Liver (tissue), 9 donors: ENCODE data around the gene FBXO31. TPM values are rescaled to one million over a fixed set of nuclear protein-coding genes. Genes with fewer than 3 reads are reported as not detected.

Source experiments
- DNase-seq: peaks from one replicate; pipeline ENCODE4 v3.0.0-alpha.2; 2017; ENCODE audit warnings: low spot score
- H3K27ac ChIP-seq, 2 donors: one replicate each; pipeline ENCODE4 v1.7.0; 2013; ENCODE audit warnings: inconsistent platforms in 2 of 2, low read length in 2 of 2, control low read depth in 1 of 2, low read depth in 1 of 2, mild to moderate bottlenecking in 1 of 2
- H3K27me3 ChIP-seq, 4 donors: one replicate each; pipeline versions ENCODE4 v1.6.1 to v1.7.0; 2013; ENCODE audit warnings: low read length in 3 of 4, inconsistent platforms in 1 of 4, mild to moderate bottlenecking in 1 of 4, moderate library complexity in 1 of 4; ENCODE audit not compliant: control insufficient read depth in 4 of 4, insufficient read depth in 4 of 4
- H3K36me3 ChIP-seq, 4 donors: one replicate each; pipeline versions ENCODE4 v1.6.1 to v1.7.0; 2013; ENCODE audit warnings: low read length in 3 of 4, mild to moderate bottlenecking in 3 of 4, low read depth in 1 of 4, moderate library complexity in 1 of 4; ENCODE audit not compliant: control insufficient read depth in 4 of 4, insufficient read depth in 3 of 4
- H3K4me1 ChIP-seq, 4 donors: one replicate each; pipeline versions ENCODE4 v1.6.1 to v1.7.0; 2013; ENCODE audit warnings: low read length in 3 of 4, mild to moderate bottlenecking in 3 of 4, moderate library complexity in 1 of 4; ENCODE audit not compliant: control insufficient read depth in 4 of 4, insufficient read depth in 4 of 4
- H3K4me3 ChIP-seq, 3 donors: one replicate each; pipeline versions ENCODE4 v1.6.1 to v1.7.0; 2013; ENCODE audit warnings: low read length in 3 of 3, control low read depth in 1 of 3, low read depth in 1 of 3, mild to moderate bottlenecking in 1 of 3
- H3K9ac ChIP-seq, 2 donors: one replicate each; pipeline ENCODE4 v1.7.0; 2013; ENCODE audit warnings: low read length in 2 of 2, mild to moderate bottlenecking in 2 of 2, moderate library complexity in 2 of 2, control low read depth in 1 of 2, low read depth in 1 of 2
- H3K9me3 ChIP-seq, 4 donors: one replicate each; pipeline versions ENCODE4 v1.6.1 to v1.7.0; 2013; ENCODE audit warnings: low read length in 3 of 4; ENCODE audit not compliant: control insufficient read depth in 4 of 4
- ATF3 ChIP-seq: IDR thresholded peaks from 2 replicates; pipeline ENCODE4 v1.6.1; 2016; ENCODE audit warnings: antibody characterized with exemption
- EGR1 ChIP-seq, 2 donors: IDR thresholded peaks; 2 replicates each; pipeline ENCODE4 v1.6.1; 2016 to 2018; ENCODE audit warnings: antibody characterized with exemption in 2 of 2, low read depth in 2 of 2
- FOXA1 ChIP-seq: IDR thresholded peaks from 2 replicates; pipeline ENCODE4 v1.6.1; 2016; ENCODE audit warnings: antibody characterized with exemption
- FOXA2 ChIP-seq: IDR thresholded peaks from 2 replicates; pipeline ENCODE4 v1.6.1; 2016; ENCODE audit warnings: antibody characterized with exemption
- GABPA ChIP-seq, 2 donors: IDR thresholded peaks in 1 of 2; conservative IDR thresholded peaks in 1 of 2; 2 replicates each; pipeline ENCODE4 v1.6.1; 2016; ENCODE audit warnings: antibody characterized with exemption in 2 of 2, mild to moderate bottlenecking in 1 of 2, moderate library complexity in 1 of 2
- HNF4G ChIP-seq: IDR thresholded peaks from 2 replicates; pipeline ENCODE4 v1.6.1; 2016; ENCODE audit warnings: antibody characterized with exemption
- MAX ChIP-seq: IDR thresholded peaks from 2 replicates; pipeline ENCODE4 v1.6.1; 2016; ENCODE audit warnings: antibody characterized with exemption
- NR2F2 ChIP-seq: IDR thresholded peaks from 2 replicates; pipeline ENCODE4 v1.6.1; 2016; ENCODE audit warnings: antibody characterized with exemption
- RAD21 ChIP-seq, 2 donors: IDR thresholded peaks; 2 replicates each; pipeline ENCODE4 v1.6.1; 2016; ENCODE audit warnings: antibody characterized with exemption in 2 of 2, mild to moderate bottlenecking in 2 of 2
- SP1 ChIP-seq: IDR thresholded peaks from 2 replicates; pipeline ENCODE4 v1.6.1; 2018; ENCODE audit warnings: antibody characterized with exemption, mild to moderate bottlenecking
- TAF1 ChIP-seq: conservative IDR thresholded peaks from 2 replicates; pipeline ENCODE4 v1.6.1; 2016; ENCODE audit warnings: antibody characterized with exemption, mild to moderate bottlenecking
- YY1 ChIP-seq: IDR thresholded peaks from 2 replicates; pipeline ENCODE4 v1.6.1; 2016; ENCODE audit warnings: antibody characterized with exemption, mild to moderate bottlenecking
- ZBTB33 ChIP-seq: IDR thresholded peaks from 2 replicates; pipeline ENCODE4 v1.6.1; 2016; ENCODE audit warnings: antibody characterized with exemption
- WGBS: extraction: QIAGEN DNeasy Blood & Tissue Kit; methylation state at CpG from one replicate; pipeline ENCODE4 v1.1.7; 2013; 5-methylcytosine and 5-hydroxymethylcytosine counted together
- polyA plus RNA-seq, 2 donors: library from polyadenylated mRNA; stranded (reverse) in 1 of 2; unstranded in 1 of 2; fragments of 200-250 nt in 1 of 2; fragments of >200 nt in 1 of 2; fragmentation: Nextera tagmentation in 1 of 2; extraction: Ambion mirVana in 1 of 2; gene quantifications; one replicate each; pipeline versions ENCODE4 v1.2.1 to v1.2.3, GENCODE V29; 2013 to 2015
- total RNA-seq, 2 donors: library from RNA; depleted of rRNA; stranded (reverse); fragments of >200 nt; gene quantifications; one replicate each; pipeline ENCODE4 v1.2.3, GENCODE V29; 2014
- donor health status: healthy.
- donor health status: healthy.
- donor health status: healthy.
- donor health status: healthy.
- donor health status: healthy.

FBXO31 gene
- total and polyA plus RNA-seq, 4 donors = 13.2 to 30.3 (median 18.1) TPM

- no peak overlapping the region for H3K9ac ChIP-seq
- no peak overlapping the region for H3K4me3 ChIP-seq
- H3K27ac ChIP-seq = no peak overlapping the region
- TF ChIP-seq FOXA2 = no peak
- TF ChIP-seq ZBTB33 = no peak
- TF ChIP-seq GABPA (IDR thresholded peaks at IDR 0.05 in 1 of 2, conservative IDR thresholded peaks at IDR 0.05 in 1 of 2) = no peak
- no peak for TF ChIP-seq YY1
- TF ChIP-seq EGR1 (IDR thresholded peaks at IDR 0.05; ENCODE audit: low read depth in 2 of 2) = no peak
- TF ChIP-seq TAF1 = no peak
- WGBS = 96% methylated on average over 28 of the region's 28 CpGs
- peaks cover 15 to 59% (median 23%) of the 10 kb centered on the region in 4 donors for H3K36me3 ChIP-seq
- DNase-seq = no peak
- peaks cover 0 to 3% (median 0%) of the 10 kb centered on the region in 4 donors for H3K4me1 ChIP-seq
- H3K27me3 ChIP-seq = no peaks in the 10 kb centered on the region
- no peaks in the 10 kb centered on the region for H3K9me3 ChIP-seq
Measured at GRCh38 chr16:87345726-87346424, 37.7 kb downstream of the FBXO31 start.

- Histone ChIP-seq H3K27ac (no peak overlapping the region), H3K9me3 (no peaks in the 10 kb centered on the region), H3K4me1 (peaks cover 0 to 3% (median 0%) of the 10 kb centered on the region in 4 donors), H3K36me3 (peaks cover 15 to 62% (median 27%) of the 10 kb centered on the region in 4 donors), H3K4me3 (no peak overlapping the region), H3K9ac (no peak overlapping the region), H3K27me3 (no peaks in the 10 kb centered on the region)
- 84% methylated on average over 17 of the region's 17 CpGs for WGBS
- no peak for DNase-seq
- TF ChIP-seq ATF3 (no peak), HNF4G (no peak), RAD21 (IDR thresholded peaks at IDR 0.05) (no peak), NR2F2 (no peak), MAX (no peak), SP1 (no peak), FOXA2 (no peak)
Measured at GRCh38 chr16:87344931-87345631, 38.5 kb downstream of the FBXO31 start.

GRCh38 chr16:87344165-87344930, 39.2 kb downstream of the FBXO31 start:
- Histone ChIP-seq H3K4me1 (peaks cover 0 to 3% (median 0%) of the 10 kb centered on the region in 4 donors), H3K9me3 (no peaks in the 10 kb centered on the region), H3K27me3 (no peaks in the 10 kb centered on the region), H3K9ac (no peak overlapping the region), H3K27ac (no peak overlapping the region), H3K4me3 (no peak overlapping the region), H3K36me3 (peaks cover 15 to 67% (median 29%) of the 10 kb centered on the region in 4 donors)
- WGBS = 94% methylated on average over 34 of the region's 34 CpGs
- DNase-seq = no peak
- TF ChIP-seq FOXA1 = no peak
- TF ChIP-seq YY1 = no peak
